A549 (cell line): ENCODE data around the gene DCUN1D4. TPM values are rescaled to one million over a fixed set of nuclear protein-coding genes. Genes with fewer than 3 reads are reported as not detected.

Source experiments
- ATAC-seq, 2 experiments: fragments of 200-7000 bp in 1 of 2; fragments of >200 bp in 1 of 2; cut with Nextera tagmentation in 1 of 2; cut with Tn5 transposase in 1 of 2; 3 replicates each; pipeline versions ENCODE4 v1.8.0 to v1.9.1; 2018 to 2020; ENCODE audit warnings: mild to moderate bottlenecking in 1 of 2, moderate library complexity in 1 of 2
- CTCF ChIA-PET: fragments of 300-600 bp; sonication (Branson Sonifier 250); formaldehyde crosslinking; extraction: SDS; loops from one replicate; lab custom pipeline; 2021; ENCODE audit warnings: antibody characterized with exemption, inconsistent platforms; lab: Yijun Ruan, JAX
- POLR2A ChIA-PET: fragments of 350-600 bp; formaldehyde crosslinking; extraction: SDS; loops from one replicate; lab custom pipeline; 2021; ENCODE audit warnings: antibody characterized with exemption, inconsistent platforms; lab: Yijun Ruan, JAX
- DNase-seq, 2 experiments: peaks; one replicate each; pipeline versions ENCODE4 v3.0.0 to v3.0.0-alpha.2; 2011 to 2016; ENCODE audit warnings: low read depth in 1 of 2, low spot score in 1 of 2
- FAIRE-seq: peaks from 2 replicates; lab custom pipeline; 2011; peaks lifted over from hg19 to GRCh38; lab: Jason Lieb, UNC
- H3K27ac ChIP-seq, 2 experiments: fragments of >200 bp; sonication (Bioruptor Twin); formaldehyde crosslinking; 3 replicates each; pipeline ENCODE4 v1.5.1; 2016 to 2017
- H3K4me1 ChIP-seq: fragments of >200 bp; sonication (Bioruptor Twin); formaldehyde crosslinking; 3 replicates; pipeline ENCODE4 v1.6.1; 2016
- H3K4me2 ChIP-seq: fragments of >200 bp; sonication (Bioruptor Twin); formaldehyde crosslinking; 3 replicates; pipeline ENCODE4 v1.6.1; 2016
- H3K4me3 ChIP-seq: fragments of >200 bp; sonication (Bioruptor Twin); formaldehyde crosslinking; 3 replicates; pipeline ENCODE4 v1.5.1; 2016
- H3K9me3 ChIP-seq: fragments of >200 bp; sonication (Bioruptor Twin); formaldehyde crosslinking; 3 replicates; pipeline ENCODE4 v1.6.1; 2016
- BHLHE40 ChIP-seq: IDR thresholded peaks from 2 replicates; pipeline ENCODE4 v1.6.1; 2012; ENCODE audit warnings: low read depth, low read length, inconsistent platforms
- CBX2 ChIP-seq: fragments of 200-600 bp; sonication (generic); IDR thresholded peaks from 2 replicates; pipeline ENCODE4 v1.6.1; 2016; ENCODE audit warnings: low read depth, mild to moderate bottlenecking, borderline replicate concordance
- CTCF ChIP-seq: fragments of >200 bp; sonication (Bioruptor Twin); formaldehyde crosslinking; IDR thresholded peaks from 3 replicates; pipeline ENCODE4 v1.5.1; 2016
- EHF ChIP-seq: fragments of 250-450 bp; sonication (Bioruptor Pico); IDR thresholded peaks from 2 replicates; pipeline ENCODE4 v1.5.0; 2020; ENCODE audit warnings: mild to moderate bottlenecking
- EP300 ChIP-seq, 2 experiments: fragments of >200 bp; sonication (Bioruptor Twin); formaldehyde crosslinking; IDR thresholded peaks; 2 replicates in 1 of 2; 3 replicates in 1 of 2; pipeline ENCODE4 v1.6.1; 2016 to 2017
- FOSL2 ChIP-seq, 2 experiments: fragments of 450-650 bp in 1 of 2; fragments of >200 bp in 1 of 2; sonication (Bioruptor Twin) in 1 of 2; formaldehyde crosslinking; IDR thresholded peaks; 2 replicates each; pipeline versions ENCODE4 v1.5.0 to v1.6.1; 2016 to 2020; ENCODE audit warnings: mild to moderate bottlenecking in 1 of 2, moderate library complexity in 1 of 2
- FOXS1 ChIP-seq: fragments of 250-450 bp; sonication (Bioruptor Pico); IDR thresholded peaks from 2 replicates; pipeline ENCODE4 v1.5.0; 2020; ENCODE audit warnings: mild to moderate bottlenecking, moderate library complexity
- GATA3 ChIP-seq: IDR thresholded peaks from 2 replicates; pipeline ENCODE4 v1.6.1; 2012; ENCODE audit warnings: borderline replicate concordance
- HEYL ChIP-seq: fragments of 250-450 bp; sonication (Bioruptor Pico); IDR thresholded peaks from 2 replicates; pipeline ENCODE4 v1.8.0; 2021; ENCODE audit warnings: mild to moderate bottlenecking, moderate library complexity
- KDM5A ChIP-seq: fragments of 200-600 bp; sonication (generic); IDR thresholded peaks from 2 replicates; pipeline ENCODE4 v1.6.1; 2016; ENCODE audit warnings: antibody characterized with exemption, mild to moderate bottlenecking
- MYC ChIP-seq: IDR thresholded peaks from 2 replicates; pipeline ENCODE4 v1.6.1; 2012; ENCODE audit warnings: mild to moderate bottlenecking, inconsistent platforms, low read length, improper control_type of control experiment, borderline replicate concordance
- NFE2L2 ChIP-seq: fragments of 150-350 bp; conservative IDR thresholded peaks from 2 replicates; pipeline ENCODE4 v1.6.1; 2014; ENCODE audit warnings: low read length
- POLR2A ChIP-seq: IDR thresholded peaks from 2 replicates; pipeline ENCODE4 v1.6.1; 2012; ENCODE audit warnings: mild to moderate bottlenecking, low read length
- POLR2AphosphoS2 ChIP-seq: conservative IDR thresholded peaks from 2 replicates; pipeline ENCODE4 v1.6.1; 2012; ENCODE audit warnings: low read length, improper control_type of control experiment, inconsistent platforms
- SREBF2 ChIP-seq: fragments of 450-650 bp; IDR thresholded peaks from 2 replicates; pipeline ENCODE4 v1.6.1; 2014; ENCODE audit warnings: mild to moderate bottlenecking, moderate library complexity
- TP53 ChIP-seq: fragments of 250-450 bp; sonication (Bioruptor Pico); IDR thresholded peaks from 2 replicates; pipeline ENCODE4 v1.5.0; 2021; ENCODE audit warnings: mild to moderate bottlenecking, moderate library complexity
- ZNF302 ChIP-seq: fragments of 250-450 bp; sonication (Bioruptor Pico); IDR thresholded peaks from 2 replicates; pipeline ENCODE4 v1.9.0; 2021; ENCODE audit warnings: inconsistent platforms, mild to moderate bottlenecking, moderate library complexity
- WGBS: methylation state at CpG from one replicate; pipeline ENCODE4 v1.1.6; 2017; ENCODE audit errors: missing lambda C conversion rate; 5-methylcytosine and 5-hydroxymethylcytosine counted together
- polyA plus RNA-seq, 4 experiments: library from polyadenylated mRNA; depleted of rRNA in 3 of 4; stranded (reverse); fragments of >200 nt; fragmentation: RNase III in 1 of 4; extraction: RNeasy Plus Mini Kit Qiagen cat#74134 plus additional on column Dnase treatment in 1 of 4; gene quantifications; 2 replicates in 3 of 4; 3 replicates in 1 of 4; pipeline ENCODE4 v1.2.3, GENCODE V29; 2011 to 2017
- TF ChIP-seq, protein P1 (sequence below): fragments of 200-600 bp; sonication (generic); IDR thresholded peaks from 2 replicates; pipeline ENCODE4 v1.6.1; 2016; ENCODE audit warnings: antibody characterized with exemption, mild to moderate bottlenecking, moderate library complexity
- TF ChIP-seq, protein P2 (sequence below): IDR thresholded peaks from 2 replicates; pipeline ENCODE4 v1.6.1; 2012; ENCODE audit warnings: low read depth, borderline replicate concordance
- TF ChIP-seq, protein P3 (sequence below): fragments of >200 bp; sonication (Bioruptor Twin); formaldehyde crosslinking; IDR thresholded peaks from 3 replicates; pipeline ENCODE4 v1.6.1; 2016

DCUN1D4 gene
- polyA plus RNA-seq, 2 of the 4 experiments (the other 2 are of a cell fraction) = 25.2 to 65.0 TPM

GRCh38 chr4:51844153-51845054, 1.5 kb downstream of the DCUN1D4 start (continued):
- TF ChIP-seq, protein P1, sequence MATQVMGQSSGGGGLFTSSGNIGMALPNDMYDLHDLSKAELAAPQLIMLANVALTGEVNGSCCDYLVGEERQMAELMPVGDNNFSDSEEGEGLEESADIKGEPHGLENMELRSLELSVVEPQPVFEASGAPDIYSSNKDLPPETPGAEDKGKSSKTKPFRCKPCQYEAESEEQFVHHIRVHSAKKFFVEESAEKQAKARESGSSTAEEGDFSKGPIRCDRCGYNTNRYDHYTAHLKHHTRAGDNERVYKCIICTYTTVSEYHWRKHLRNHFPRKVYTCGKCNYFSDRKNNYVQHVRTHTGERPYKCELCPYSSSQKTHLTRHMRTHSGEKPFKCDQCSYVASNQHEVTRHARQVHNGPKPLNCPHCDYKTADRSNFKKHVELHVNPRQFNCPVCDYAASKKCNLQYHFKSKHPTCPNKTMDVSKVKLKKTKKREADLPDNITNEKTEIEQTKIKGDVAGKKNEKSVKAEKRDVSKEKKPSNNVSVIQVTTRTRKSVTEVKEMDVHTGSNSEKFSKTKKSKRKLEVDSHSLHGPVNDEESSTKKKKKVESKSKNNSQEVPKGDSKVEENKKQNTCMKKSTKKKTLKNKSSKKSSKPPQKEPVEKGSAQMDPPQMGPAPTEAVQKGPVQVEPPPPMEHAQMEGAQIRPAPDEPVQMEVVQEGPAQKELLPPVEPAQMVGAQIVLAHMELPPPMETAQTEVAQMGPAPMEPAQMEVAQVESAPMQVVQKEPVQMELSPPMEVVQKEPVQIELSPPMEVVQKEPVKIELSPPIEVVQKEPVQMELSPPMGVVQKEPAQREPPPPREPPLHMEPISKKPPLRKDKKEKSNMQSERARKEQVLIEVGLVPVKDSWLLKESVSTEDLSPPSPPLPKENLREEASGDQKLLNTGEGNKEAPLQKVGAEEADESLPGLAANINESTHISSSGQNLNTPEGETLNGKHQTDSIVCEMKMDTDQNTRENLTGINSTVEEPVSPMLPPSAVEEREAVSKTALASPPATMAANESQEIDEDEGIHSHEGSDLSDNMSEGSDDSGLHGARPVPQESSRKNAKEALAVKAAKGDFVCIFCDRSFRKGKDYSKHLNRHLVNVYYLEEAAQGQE = no peak

- 51% methylated on average over 6 of the region's 6 CpGs for WGBS
- DNase-seq (no peak), ATAC-seq (no peak), FAIRE-seq (no peak)
- Histone ChIP-seq H3K4me3 (peak overlapping the region; percentile 92), H3K9me3 (no peaks in the 10 kb centered on the region), H3K4me2 (peak overlapping the region; percentile 95), H3K4me1 (peaks cover 14% of the 10 kb centered on the region), H3K27ac (peak overlapping the region; percentile 98 to 100)
- ChIA-PET POLR2A (no interaction called here), CTCF (no interaction called here)
- no peak for TF ChIP-seq GATA3
- TF ChIP-seq, protein P2, sequence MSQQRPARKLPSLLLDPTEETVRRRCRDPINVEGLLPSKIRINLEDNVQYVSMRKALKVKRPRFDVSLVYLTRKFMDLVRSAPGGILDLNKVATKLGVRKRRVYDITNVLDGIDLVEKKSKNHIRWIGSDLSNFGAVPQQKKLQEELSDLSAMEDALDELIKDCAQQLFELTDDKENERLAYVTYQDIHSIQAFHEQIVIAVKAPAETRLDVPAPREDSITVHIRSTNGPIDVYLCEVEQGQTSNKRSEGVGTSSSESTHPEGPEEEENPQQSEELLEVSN = no peak
- TF ChIP-seq POLR2A = no peak
- no peak for TF ChIP-seq ZNF302 (CRISPR knock-in tag)
- no peak for TF ChIP-seq KDM5A
- no peak for TF ChIP-seq POLR2AphosphoS2
Observed at GRCh38 chr4:51845055-51845426, 2.1 kb downstream of the DCUN1D4 start.

DNA sequence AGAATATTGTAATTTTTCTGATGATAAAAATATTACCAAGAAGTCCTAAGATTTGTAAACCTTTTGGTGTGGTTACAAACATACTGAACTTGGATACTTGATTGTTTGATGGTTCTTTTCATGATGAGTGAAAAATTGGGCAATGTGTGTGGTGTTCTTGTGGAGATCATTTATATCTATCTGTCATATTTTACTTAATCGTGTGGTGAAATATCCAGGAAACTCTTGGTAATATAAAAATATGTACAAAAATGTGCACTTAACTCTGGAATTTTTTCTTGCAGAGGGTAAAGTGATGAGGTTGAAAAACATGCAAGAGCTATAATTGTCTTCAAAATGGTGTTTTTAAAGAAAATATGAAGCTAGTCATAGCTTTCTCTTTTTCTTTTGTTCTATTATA, 2.8 kb downstream of the DCUN1D4 start:
- TF ChIP-seq GATA3 (no peak), EP300 (IDR thresholded peaks at IDR 0.05) (no peak), TP53 (CRISPR knock-in tag) (no peak), MYC (no peak), ZNF302 (CRISPR knock-in tag) (no peak)
- TF ChIP-seq, protein P3, sequence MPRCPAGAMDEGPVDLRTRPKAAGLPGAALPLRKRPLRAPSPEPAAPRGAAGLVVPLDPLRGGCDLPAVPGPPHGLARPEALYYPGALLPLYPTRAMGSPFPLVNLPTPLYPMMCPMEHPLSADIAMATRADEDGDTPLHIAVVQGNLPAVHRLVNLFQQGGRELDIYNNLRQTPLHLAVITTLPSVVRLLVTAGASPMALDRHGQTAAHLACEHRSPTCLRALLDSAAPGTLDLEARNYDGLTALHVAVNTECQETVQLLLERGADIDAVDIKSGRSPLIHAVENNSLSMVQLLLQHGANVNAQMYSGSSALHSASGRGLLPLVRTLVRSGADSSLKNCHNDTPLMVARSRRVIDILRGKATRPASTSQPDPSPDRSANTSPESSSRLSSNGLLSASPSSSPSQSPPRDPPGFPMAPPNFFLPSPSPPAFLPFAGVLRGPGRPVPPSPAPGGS = no peak
- Histone ChIP-seq H3K4me1 (peaks cover 14% of the 10 kb centered on the region), H3K9me3 (no peaks in the 10 kb centered on the region), H3K27ac (peak overlapping the region in 1 of 2 experiments; percentile 98; a peak in 1 of 6 replicates), H3K4me3 (peak overlapping the region; percentile 92; the same call in 2 of the 3 replicates), H3K4me2 (peak overlapping the region; percentile 95)
- WGBS = 83% methylated on average over 1 of the region's 1 CpG
- no peak for FAIRE-seq
- CTCF ChIA-PET = no interaction called here
- no peak for DNase-seq
- ATAC-seq = no peak
- POLR2A ChIA-PET = no interaction called here

GRCh38 chr4:51849430-51849829, 6.5 kb downstream of the DCUN1D4 start:
- H3K4me3 ChIP-seq = no peak overlapping the region
- DNase-seq (no peak), ATAC-seq (no peak), FAIRE-seq (no peak)
- WGBS = 77% methylated on average over 4 of the region's 5 CpGs
- no peak overlapping the region for H3K27ac ChIP-seq
- POLR2A ChIA-PET = no interaction called here
- peaks cover 43% of the 10 kb centered on the region for H3K4me1 ChIP-seq
- H3K4me2 ChIP-seq = no peak overlapping the region
- TF ChIP-seq FOSL2 (IDR thresholded peaks at IDR 0.05) = no peak
- no peak for TF ChIP-seq FOSL2 (CRISPR knock-in tag; IDR thresholded peaks at IDR 0.05)
- no peak for TF ChIP-seq CTCF
- no peak for TF ChIP-seq NFE2L2
- TF ChIP-seq SREBF2 = no peak
- TF ChIP-seq BHLHE40 = no peak
- TF ChIP-seq KDM5A = no peak
- no peak for TF ChIP-seq CBX2
- TF ChIP-seq FOXS1 (CRISPR knock-in tag) = no peak
- no peak for TF ChIP-seq HEYL (CRISPR knock-in tag)
- TF ChIP-seq EHF = no peak
- H3K9me3 ChIP-seq = no peaks in the 10 kb centered on the region
- CTCF ChIA-PET = no interaction called here
